MG63 (cell line): ENCODE measurements around the gene MCF2L2. TPM values are rescaled to one million over a fixed set of nuclear protein-coding genes. Genes with fewer than 3 reads are reported as not detected.
A peak's percentile ranks its signal among the peaks of the same experiment; 100 is the strongest.

ENCODE experiments used
- DNase-seq: peaks from one replicate; pipeline ENCODE4 v3.0.0-alpha.2; 2020
- H3K27me3 ChIP-seq: fragments of 250-450 bp; sonication (Bioruptor Pico); 2 replicates; pipeline ENCODE4 v1.5.1; 2020; ENCODE audit warnings: mild to moderate bottlenecking, moderate library complexity
- H3K36me3 ChIP-seq: fragments of 250-450 bp; sonication (Bioruptor Pico); 2 replicates; pipeline ENCODE4 v1.5.1; 2020; ENCODE audit warnings: mild to moderate bottlenecking, moderate library complexity
- H3K4me3 ChIP-seq: fragments of 250-450 bp; sonication (Bioruptor Pico); 2 replicates; pipeline ENCODE4 v1.5.1; 2020; ENCODE audit warnings: mild to moderate bottlenecking, moderate library complexity
- H3K9me3 ChIP-seq: fragments of 250-450 bp; sonication (Bioruptor Pico); 2 replicates; pipeline ENCODE4 v1.5.1; 2020; ENCODE audit warnings: mild to moderate bottlenecking, moderate library complexity
- total RNA-seq: library from RNA; depleted of rRNA; stranded (reverse); fragments of >200 nt; shearing (Covaris generic); gene quantifications from 2 replicates; pipeline ENCODE4 v1.2.3, GENCODE V29; 2014; ENCODE audit warnings: low replicate concordance

MCF2L2 gene
- total RNA-seq, 1 experiment from 2014 or later = not detected

- DNase-seq = no peak
- Histone ChIP-seq H3K4me3 (no peak overlapping the region), H3K9me3 (no peaks in the 10 kb centered on the region), H3K27me3 (peaks cover 27% of the 10 kb centered on the region), H3K36me3 (no peaks in the 10 kb centered on the region)
Observed at GRCh38 chr3:183156266-183156665, 272.2 kb downstream of the MCF2L2 start.

GRCh38 chr3:183155499-183155898 lies 272.9 kb downstream of the MCF2L2 start:
- H3K4me3 ChIP-seq = no peak overlapping the region
- no peaks in the 10 kb centered on the region for H3K9me3 ChIP-seq
- no peaks in the 10 kb centered on the region for H3K36me3 ChIP-seq
- peaks cover 27% of the 10 kb centered on the region for H3K27me3 ChIP-seq
- no peak for DNase-seq

- Histone ChIP-seq H3K9me3 (no peaks in the 10 kb centered on the region), H3K36me3 (no peaks in the 10 kb centered on the region)
Observed at GRCh38 chr3:183153210-183153950, 275.0 kb downstream of the MCF2L2 start.

GRCh38 chr3:183151821-183152351 lies 276.5 kb downstream of the MCF2L2 start:
- no peaks in the 10 kb centered on the region for H3K9me3 ChIP-seq
- H3K36me3 ChIP-seq = no peaks in the 10 kb centered on the region
- peaks cover 27% of the 10 kb centered on the region for H3K27me3 ChIP-seq
- DNase-seq = no peak
- no peak overlapping the region for H3K4me3 ChIP-seq

More at GRCh38 chr3:183153210-183153950, 275.0 kb downstream of the MCF2L2 start:
- no peak overlapping the region for H3K4me3 ChIP-seq
- no peak for DNase-seq
- H3K27me3 ChIP-seq = peaks cover 27% of the 10 kb centered on the region

DNA sequence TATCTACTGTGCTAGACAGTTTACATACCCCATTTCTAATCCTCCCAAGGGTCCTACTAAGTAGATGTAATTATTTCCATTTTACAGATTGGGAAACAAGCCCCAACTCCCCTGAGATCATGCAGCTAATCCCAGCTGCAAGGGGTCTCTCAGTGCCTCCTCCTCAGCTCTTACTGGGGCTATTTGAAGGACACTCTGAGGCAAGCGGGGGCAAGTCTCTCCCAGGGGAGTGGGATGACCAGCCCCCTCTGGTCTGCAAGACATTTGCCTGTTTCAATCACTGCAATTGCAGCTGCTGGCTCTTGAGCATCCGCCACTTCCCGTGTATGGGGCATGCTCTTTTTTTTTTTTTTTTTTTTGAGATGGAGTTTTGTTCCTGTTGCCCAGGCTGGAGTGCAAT lies 277.3 kb downstream of the MCF2L2 start:
- Histone ChIP-seq H3K4me3 (no peak overlapping the region), H3K27me3 (peaks cover 27% of the 10 kb centered on the region), H3K36me3 (no peaks in the 10 kb centered on the region), H3K9me3 (no peaks in the 10 kb centered on the region)
- DNase-seq = no peak

DNA sequence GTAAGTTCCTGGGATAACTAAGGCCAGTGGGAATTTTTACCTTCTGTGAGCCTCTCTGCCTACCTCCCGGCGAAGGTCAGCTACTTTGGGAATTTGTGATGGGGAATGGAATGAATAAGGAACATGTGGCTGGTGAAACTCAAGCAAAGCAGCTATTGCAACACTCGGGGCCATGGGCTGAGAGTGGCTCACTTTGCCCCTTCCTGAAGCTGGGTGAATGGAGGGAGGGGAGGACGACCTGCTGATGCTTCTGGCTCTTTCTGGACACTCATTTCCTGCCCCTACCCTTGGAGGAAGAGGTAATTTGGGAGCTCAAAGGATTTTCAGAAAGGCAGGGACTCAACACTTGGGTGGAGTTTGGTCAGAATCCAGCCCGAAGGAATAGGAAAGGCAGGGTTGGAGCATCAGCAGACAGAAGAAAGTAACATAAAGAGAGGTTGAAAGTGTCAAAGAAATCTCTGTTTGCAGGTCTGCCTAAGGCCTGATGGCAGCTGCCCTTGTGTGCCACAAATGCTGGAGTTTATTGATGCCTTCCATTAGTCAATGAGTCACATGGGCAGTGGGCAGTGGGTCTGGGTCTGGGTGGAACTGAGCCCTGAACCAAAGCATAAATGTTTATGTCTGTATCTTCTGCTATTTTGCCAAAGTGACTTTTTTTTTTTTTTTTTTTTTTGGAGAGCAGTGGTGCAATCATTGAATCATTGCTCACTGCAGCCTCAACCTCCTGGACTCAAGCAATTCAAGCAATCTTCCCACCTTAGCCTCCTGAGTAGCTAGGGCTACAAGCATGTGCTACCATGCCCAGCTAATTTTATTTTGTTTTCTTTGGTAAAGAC lies 278.3 kb downstream of the MCF2L2 start:
- Histone ChIP-seq H3K9me3 (no peaks in the 10 kb centered on the region), H3K36me3 (no peaks in the 10 kb centered on the region), H3K27me3 (peaks cover 29% of the 10 kb centered on the region), H3K4me3 (no peak overlapping the region)
- peak; percentile 61 for DNase-seq

- Histone ChIP-seq H3K9me3 (no peaks in the 10 kb centered on the region), H3K27me3 (peaks cover 31% of the 10 kb centered on the region), H3K36me3 (no peaks in the 10 kb centered on the region), H3K4me3 (no peak overlapping the region)
- peak; percentile 59 for DNase-seq
Observed at GRCh38 chr3:183148056-183148455, 280.4 kb downstream of the MCF2L2 start.

DNA sequence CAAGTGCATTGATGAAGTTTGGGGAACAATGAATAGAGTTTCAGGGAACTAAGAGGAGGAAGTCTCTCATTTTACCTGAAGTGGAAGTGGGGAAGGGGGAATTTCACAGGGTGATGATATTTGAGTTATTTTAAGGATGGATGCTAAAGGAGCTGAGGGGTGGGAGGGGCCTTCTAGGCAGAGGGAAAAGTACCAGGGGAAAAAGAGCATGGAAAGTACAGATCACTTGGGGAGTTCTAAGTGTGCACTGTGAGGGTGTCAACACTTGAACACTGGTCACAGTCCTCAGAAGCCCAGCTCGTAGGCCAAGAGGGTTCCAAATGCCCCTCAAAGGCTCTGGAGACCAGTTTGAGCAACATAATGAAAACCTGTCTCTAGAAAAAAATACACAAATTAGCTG lies 284.1 kb downstream of the MCF2L2 start:
- DNase-seq = no peak
- Histone ChIP-seq H3K27me3 (peaks cover 35% of the 10 kb centered on the region), H3K9me3 (no peaks in the 10 kb centered on the region), H3K4me3 (no peak overlapping the region), H3K36me3 (no peaks in the 10 kb centered on the region)

DNA sequence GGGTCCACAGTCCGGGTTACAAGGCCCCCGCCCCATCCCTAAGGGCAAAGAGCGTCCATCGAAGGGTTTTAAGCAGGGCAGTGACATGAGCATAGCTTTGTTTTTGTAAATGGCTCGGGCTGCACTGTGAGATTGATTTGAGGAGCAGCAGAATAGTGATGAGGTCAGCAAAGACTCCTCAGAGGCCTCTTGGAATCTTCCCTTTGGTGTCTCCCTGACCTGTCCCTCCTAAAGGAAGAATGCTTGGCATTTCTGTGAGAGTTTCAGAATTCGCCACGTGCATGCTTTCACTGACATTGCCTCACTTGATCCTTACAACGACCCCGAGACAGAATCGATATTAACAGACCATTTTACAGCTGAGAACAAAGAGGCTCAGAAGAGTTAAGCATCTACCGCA lies 286.2 kb downstream of the MCF2L2 start:
- Histone ChIP-seq H3K36me3 (no peaks in the 10 kb centered on the region), H3K27me3 (peaks cover 35% of the 10 kb centered on the region), H3K9me3 (no peaks in the 10 kb centered on the region)

DNA sequence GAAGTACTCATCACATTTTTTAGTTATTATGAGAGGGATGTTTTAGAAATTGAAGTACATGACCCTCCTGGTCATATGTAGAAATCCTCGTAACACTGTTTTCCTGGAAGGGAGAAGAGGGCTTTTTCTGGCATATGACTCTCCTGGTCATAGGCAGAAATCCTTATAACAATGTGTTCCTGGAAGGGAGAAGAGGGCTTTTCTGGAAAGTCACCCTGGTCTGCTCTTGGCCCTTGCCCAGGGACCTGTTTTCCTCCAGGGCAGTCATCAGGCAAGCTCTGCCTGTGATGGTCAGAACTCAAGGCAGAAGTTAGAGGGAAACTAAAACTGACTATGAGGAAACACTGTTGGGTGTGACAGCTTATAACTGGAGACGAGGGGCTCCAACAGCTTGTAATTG lies 293.6 kb downstream of the MCF2L2 start:
- DNase-seq = no peak
- Histone ChIP-seq H3K9me3 (no peaks in the 10 kb centered on the region; the same call in 1 of the 2 replicates), H3K27me3 (peaks cover 18% of the 10 kb centered on the region), H3K4me3 (no peak overlapping the region), H3K36me3 (no peaks in the 10 kb centered on the region)

More for the DNA sequence above, 286.2 kb downstream of the MCF2L2 start:
- no peak for DNase-seq
- no peak overlapping the region for H3K4me3 ChIP-seq

DNA sequence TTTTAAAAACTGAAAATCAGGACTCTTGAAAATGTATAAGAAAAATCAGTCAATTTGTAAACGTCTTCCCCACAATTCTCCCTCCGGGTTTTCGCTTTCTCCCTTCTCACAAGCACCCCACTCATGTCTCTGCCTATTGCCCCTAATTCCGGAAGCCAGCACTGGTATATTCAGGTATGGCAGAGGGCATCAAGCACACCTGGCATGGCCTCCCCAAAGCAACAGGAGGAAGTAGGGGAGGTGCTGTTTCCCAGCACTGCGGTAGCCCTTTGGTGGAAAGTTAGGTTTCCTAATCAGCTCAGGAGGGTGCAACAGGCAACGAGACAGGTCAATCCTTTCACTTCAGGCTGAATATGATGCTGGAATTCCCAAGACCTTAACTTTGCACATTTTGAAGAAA lies 296.0 kb downstream of the MCF2L2 start:
- DNase-seq = no peak
- Histone ChIP-seq H3K36me3 (no peaks in the 10 kb centered on the region), H3K4me3 (no peak overlapping the region), H3K9me3 (peaks cover 11% of the 10 kb centered on the region), H3K27me3 (peaks cover 18% of the 10 kb centered on the region)

DNA sequence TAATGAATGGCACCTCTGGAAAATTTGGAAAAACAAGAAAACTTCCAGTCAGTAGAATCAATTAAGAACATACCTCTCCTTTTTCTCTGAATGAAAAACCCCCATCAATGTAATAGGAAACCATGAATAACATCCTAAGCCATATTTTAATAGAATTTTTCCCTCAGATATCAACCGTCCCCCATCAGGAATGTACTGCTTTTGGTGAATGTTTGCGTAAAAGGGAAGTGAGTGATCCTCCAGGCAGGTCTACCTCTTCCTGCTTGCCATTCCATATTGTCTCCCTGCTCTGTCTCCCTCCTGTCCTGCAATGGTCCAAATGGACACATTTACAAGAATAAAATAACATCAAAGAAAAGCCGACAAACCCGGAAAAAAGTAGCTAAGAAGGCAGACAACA lies 296.7 kb downstream of the MCF2L2 start:
- Histone ChIP-seq H3K36me3 (no peaks in the 10 kb centered on the region), H3K4me3 (no peak overlapping the region), H3K9me3 (peaks cover 11% of the 10 kb centered on the region), H3K27me3 (peaks cover 18% of the 10 kb centered on the region)
- no peak for DNase-seq

DNA sequence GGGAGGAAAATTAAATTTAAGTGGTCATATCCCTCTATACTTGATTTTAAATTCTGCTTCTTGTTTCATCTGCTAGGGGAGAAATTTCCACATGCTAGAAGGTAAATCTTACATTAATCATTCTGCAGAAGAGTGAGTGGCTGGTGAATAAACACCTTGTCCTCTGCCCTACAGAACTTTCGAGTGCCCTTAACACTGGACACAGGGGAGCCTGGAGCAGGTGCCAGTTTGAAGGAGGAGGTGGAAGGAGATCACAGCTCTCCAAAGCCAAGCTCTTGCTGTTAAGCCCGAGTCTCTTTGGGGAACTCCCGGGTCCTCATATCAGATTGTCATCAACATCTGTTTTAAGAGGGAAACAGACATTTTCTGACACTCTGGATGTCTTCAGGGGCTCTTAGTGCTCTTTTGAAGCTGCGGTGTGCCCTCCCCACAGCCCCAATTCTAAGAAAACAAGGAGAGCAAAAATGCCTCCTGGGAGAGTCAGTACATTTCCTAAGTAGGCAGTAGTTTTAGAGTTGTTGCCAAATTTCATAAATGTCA lies 297.2 kb downstream of the MCF2L2 start:
- Histone ChIP-seq H3K9me3 (peaks cover 11% of the 10 kb centered on the region), H3K27me3 (peaks cover 18% of the 10 kb centered on the region), H3K36me3 (no peaks in the 10 kb centered on the region), H3K4me3 (no peak overlapping the region)
- no peak for DNase-seq

DNA sequence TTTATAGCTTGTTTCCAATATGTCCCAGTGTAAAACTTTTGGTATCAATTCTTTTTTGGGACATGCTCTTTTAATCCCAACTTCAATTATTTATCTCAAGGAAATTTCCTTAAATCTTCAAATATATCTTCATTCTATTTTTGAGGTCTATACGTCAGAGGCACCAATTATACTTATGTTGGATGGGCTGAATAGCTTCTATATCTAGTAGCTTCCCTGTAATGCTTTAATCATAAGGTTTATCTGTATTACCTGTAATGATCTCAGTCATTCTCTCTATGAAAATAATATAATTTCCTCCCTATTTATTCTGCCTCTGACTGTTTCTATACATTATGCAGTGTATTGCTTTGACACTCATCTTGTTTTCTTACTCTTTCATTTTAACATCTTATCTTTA lies 299.2 kb downstream of the MCF2L2 start:
- no peak overlapping the region for H3K4me3 ChIP-seq
- H3K36me3 ChIP-seq = no peaks in the 10 kb centered on the region
- DNase-seq = no peak
- H3K27me3 ChIP-seq = peaks cover 10% of the 10 kb centered on the region
- peaks cover 11% of the 10 kb centered on the region for H3K9me3 ChIP-seq

DNA sequence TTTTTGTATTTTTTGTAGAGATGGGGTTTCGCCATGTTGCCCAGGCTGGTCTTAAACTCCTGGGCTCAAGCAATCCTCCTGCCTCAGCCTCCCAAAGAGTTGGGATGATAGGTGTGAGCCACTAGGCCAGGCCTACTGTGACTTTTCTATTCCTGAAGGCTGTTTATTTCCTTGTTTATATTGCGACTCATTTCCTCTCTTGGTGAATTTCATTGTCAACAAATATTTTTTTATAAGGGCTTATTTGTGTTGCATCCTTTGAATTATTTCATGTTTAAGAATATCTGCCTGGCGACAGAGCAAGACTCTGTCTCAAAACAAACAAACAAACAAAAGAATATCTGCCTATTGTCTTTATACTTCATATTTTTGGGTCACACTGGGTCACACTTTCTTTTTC lies 299.7 kb downstream of the MCF2L2 start:
- no peak for DNase-seq
- H3K36me3 ChIP-seq = no peaks in the 10 kb centered on the region
- peaks cover 10% of the 10 kb centered on the region for H3K27me3 ChIP-seq
- H3K9me3 ChIP-seq = peaks cover 11% of the 10 kb centered on the region
- no peak overlapping the region for H3K4me3 ChIP-seq
